Measurements from ENCODE around the gene DLL1. TPM values are rescaled to one million over a fixed set of nuclear protein-coding genes. Genes with fewer than 3 reads are reported as not detected.

The DLL1 gene
- total RNA-seq = 1.7 and 3.1 TPM in 2 replicates

DNA sequence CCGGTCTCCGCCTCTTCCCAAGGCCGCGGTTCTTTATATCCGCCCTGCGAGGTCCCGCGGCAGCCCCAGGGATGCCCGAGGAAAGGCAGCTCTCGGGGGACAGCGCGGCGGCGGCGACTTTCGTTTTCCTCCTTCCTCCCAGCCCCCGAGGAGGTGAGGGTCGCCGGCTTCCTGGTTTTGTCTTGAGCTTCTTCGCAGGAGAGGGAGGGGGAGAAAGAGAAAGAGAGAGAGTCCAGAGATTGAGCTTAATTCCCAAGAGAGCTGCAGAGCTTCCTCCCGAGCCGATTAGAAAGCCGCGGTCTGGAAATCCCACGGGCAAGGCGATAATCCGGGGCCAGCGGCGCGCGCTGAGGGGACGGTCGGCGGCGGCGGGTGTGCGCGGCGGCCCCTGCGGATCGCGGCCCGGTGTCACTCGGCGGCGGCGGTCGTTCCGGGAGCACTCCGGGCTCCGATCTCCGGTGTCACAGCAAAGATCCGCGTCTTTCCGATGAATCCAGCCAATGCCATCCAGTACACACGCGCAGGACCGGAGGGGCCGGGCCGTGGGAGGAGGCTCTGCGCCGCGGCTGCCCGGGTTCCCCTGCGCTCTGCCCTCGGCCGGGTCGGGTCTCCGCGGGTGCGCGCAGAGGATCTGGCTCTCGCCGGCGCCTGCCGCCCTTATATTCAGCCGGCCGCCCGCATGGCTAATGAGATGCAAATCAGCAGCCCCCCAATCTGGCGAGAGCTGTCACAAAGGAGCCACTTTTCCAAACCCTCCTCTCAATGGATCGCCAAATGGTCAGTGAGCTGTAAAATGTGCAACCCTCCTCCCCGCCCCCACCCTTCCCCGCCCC, at the start of gene DLL1:
TSS of gene DLL1 (minus strand) at position 783 of the 833 bp plus-strand sequence. CDS start 939 bp downstream, outside the sequence.

DNA sequence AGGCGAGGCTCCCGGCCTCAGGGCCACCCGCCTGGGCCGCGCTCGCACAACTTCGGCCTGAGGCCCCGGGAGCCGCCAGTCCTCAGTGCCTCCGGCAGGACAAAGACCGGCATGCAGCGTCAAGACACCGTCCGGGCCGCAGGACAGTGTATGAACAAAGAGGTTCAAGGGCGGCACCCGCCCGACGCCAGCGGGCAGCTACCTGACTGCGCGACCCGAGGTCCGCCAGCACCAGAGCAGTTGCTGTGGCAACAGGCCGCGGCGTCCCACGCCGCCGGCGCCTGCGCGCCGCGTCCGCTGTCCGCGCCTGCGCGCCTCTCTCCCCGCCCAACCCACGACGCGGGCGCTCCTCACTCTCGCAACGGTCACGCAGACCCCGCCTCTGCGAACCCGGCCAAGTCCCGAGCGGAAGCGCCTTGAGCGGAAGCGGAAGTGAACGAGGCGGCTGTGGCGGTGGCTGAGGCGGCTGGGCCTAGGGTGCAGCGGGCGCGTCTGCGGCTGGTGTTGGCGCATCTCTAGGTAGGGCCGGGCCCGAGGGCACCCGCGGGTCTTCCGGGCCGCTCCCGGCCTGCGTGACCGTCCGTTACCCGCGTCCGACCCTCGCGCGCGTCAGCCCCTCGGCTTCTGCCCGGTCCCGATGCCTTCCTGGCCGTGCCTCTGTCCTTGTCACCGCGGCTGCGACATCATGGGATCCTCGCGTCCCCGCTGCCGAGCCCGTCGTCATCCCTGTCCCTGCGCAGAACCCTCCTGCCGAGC, 15.6 kb upstream of the DLL1 start, which contains the start of gene FAM120B:
TSS of gene FAM120B (plus strand) at position 435 of the 756 bp plus-strand sequence. CDS start 10,633 bp downstream, outside the sequence.

Other genes with a start within 250 kb of the DLL1 start
- gene FAM120B, start 15.7 kb upstream of the DLL1 start, total RNA-seq = 17.2 and 20.2 TPM in 2 replicates

All from cardiac ventricle fibroblast (primary cell).